RWPE2 (cell line): Measurements from ENCODE around the gene ANAPC15.

ENCODE experiments used
- ATAC-seq: fragments of 200-7000 bp; cut with Tn5 transposase; 3 replicates; pipeline ENCODE4 v1.9.1; 2021; ENCODE audit warnings: low read depth
- DNase-seq: peaks from one replicate; pipeline ENCODE4 v3.0.0-alpha.2; 2020; ENCODE audit warnings: low spot score
- H3K27ac ChIP-seq: fragments of 450-650 bp; 2 replicates; pipeline ENCODE4 v1.5.1; 2017; ENCODE audit warnings: mild to moderate bottlenecking; ENCODE audit not compliant: poor library complexity, severe bottlenecking
- H3K27me3 ChIP-seq: fragments of 250-450 bp; sonication (Bioruptor Pico); 2 replicates; pipeline ENCODE4 v1.5.1; 2021; ENCODE audit warnings: mild to moderate bottlenecking, moderate library complexity; ENCODE audit not compliant: insufficient read depth, poor library complexity, severe bottlenecking
- H3K36me3 ChIP-seq: fragments of 250-450 bp; sonication (Bioruptor Pico); 2 replicates; pipeline ENCODE4 v1.5.1; 2020; ENCODE audit warnings: low read depth, mild to moderate bottlenecking, moderate library complexity
- H3K4me1 ChIP-seq: fragments of 250-450 bp; sonication (Bioruptor Pico); 2 replicates; pipeline ENCODE4 v1.5.1; 2021; ENCODE audit warnings: mild to moderate bottlenecking, moderate library complexity; ENCODE audit not compliant: insufficient read depth, poor library complexity, severe bottlenecking
- H3K4me3 ChIP-seq: fragments of 250-450 bp; sonication (Bioruptor Pico); 2 replicates; pipeline ENCODE4 v1.5.1; 2021; ENCODE audit warnings: mild to moderate bottlenecking, moderate library complexity; ENCODE audit not compliant: severe bottlenecking
- H3K9me3 ChIP-seq: fragments of 250-450 bp; sonication (Bioruptor Pico); 2 replicates; pipeline ENCODE4 v1.5.1; 2021; ENCODE audit warnings: mild to moderate bottlenecking, moderate library complexity; ENCODE audit not compliant: severe bottlenecking
- TF ChIP-seq, protein P1 (sequence below): fragments of 450-650 bp; IDR thresholded peaks from one replicate; pipeline ENCODE4 v1.5.1; 2017; ENCODE audit warnings: mild to moderate bottlenecking, moderate library complexity; ENCODE audit not compliant: poor library complexity, severe bottlenecking

ANAPC15 gene

DNA sequence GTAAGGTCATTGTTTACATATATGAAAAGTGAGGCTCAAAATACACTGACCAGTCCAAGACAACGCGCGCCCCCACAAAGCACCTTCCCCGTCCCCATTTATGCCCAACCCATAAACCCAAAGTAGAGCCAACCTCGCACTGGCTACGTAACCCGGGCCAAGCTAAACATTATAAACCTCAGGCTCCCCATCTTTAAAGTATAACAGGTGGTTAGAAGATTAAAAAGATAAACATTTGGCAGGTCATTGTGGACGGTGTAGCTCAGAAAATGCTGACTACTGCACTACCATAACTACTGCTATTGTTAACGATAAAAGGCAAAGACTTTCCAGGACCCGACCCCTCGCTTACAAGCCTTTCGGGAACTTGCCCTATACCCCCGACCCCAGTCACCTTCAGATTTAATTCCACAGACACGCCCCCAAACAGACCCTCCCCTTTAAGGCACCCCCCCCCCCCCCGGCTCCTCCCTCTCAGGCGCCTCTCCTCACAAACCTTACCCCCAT lies 32.6 kb downstream of the ANAPC15 start:
- no peak for DNase-seq
- H3K36me3 ChIP-seq, result peaks cover 23% of the 10 kb centered on the region
- H3K4me1 ChIP-seq, result peaks cover 25% of the 10 kb centered on the region
- ATAC-seq, result no peak; the same call in 2 of the 3 replicates
- TF ChIP-seq, protein P1, sequence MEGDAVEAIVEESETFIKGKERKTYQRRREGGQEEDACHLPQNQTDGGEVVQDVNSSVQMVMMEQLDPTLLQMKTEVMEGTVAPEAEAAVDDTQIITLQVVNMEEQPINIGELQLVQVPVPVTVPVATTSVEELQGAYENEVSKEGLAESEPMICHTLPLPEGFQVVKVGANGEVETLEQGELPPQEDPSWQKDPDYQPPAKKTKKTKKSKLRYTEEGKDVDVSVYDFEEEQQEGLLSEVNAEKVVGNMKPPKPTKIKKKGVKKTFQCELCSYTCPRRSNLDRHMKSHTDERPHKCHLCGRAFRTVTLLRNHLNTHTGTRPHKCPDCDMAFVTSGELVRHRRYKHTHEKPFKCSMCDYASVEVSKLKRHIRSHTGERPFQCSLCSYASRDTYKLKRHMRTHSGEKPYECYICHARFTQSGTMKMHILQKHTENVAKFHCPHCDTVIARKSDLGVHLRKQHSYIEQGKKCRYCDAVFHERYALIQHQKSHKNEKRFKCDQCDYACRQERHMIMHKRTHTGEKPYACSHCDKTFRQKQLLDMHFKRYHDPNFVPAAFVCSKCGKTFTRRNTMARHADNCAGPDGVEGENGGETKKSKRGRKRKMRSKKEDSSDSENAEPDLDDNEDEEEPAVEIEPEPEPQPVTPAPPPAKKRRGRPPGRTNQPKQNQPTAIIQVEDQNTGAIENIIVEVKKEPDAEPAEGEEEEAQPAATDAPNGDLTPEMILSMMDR, result no peak
- H3K27me3 ChIP-seq, result no peaks in the 10 kb centered on the region
- peak overlapping the region; percentile 56 for H3K4me3 ChIP-seq
- no peaks in the 10 kb centered on the region for H3K9me3 ChIP-seq
- H3K27ac ChIP-seq, result peak overlapping the region; percentile 68

DNA sequence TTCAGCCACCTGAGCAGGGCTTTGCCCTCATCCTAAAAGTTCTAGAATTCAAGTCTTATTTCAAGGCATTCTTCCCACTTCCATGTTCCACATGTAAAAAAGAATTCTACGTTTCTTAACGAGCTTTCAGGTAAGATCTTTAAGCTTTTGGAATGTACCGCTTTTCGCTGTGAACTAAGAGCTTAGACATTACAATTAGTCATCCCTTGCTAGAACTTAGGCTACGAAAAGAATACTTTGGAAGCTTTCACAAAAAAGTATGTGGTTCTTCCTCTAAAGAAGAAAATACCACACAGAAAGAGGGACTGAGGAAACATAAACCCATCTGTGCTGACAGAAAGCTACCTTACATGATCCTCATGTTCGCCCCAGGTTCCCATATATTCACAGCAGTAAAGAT lies 34.0 kb downstream of the ANAPC15 start:
- Histone ChIP-seq H3K9me3 (no peaks in the 10 kb centered on the region), H3K4me3 (peak overlapping the region; percentile 56), H3K4me1 (peaks cover 12% of the 10 kb centered on the region), H3K27me3 (no peaks in the 10 kb centered on the region), H3K27ac (peak overlapping the region; percentile 68), H3K36me3 (peaks cover 30% of the 10 kb centered on the region)
- no peak for ATAC-seq
- TF ChIP-seq, protein P1, result no peak
- DNase-seq, result no peak

DNA sequence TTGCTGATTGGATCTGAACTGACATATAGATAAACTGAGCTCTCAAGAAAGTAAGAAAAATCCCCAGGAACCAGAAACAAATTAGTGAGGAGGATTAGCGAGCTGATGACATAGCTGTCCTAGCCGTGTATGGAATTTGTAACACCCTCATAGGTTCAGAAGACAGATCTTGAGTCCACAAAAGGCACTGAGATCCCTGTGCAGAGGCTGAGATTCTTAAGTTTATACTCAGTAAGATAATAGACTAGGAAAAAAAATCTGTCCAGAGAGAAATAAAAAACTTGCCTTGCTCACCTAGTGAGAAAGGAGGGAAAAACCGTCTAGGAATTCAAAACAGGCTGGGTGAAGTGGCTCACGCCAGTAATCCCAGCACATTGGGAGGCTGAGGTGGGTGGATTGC lies 36.7 kb downstream of the ANAPC15 start:
- no peak for DNase-seq
- peaks cover 32% of the 10 kb centered on the region for H3K4me1 ChIP-seq
- peaks cover 33% of the 10 kb centered on the region for H3K36me3 ChIP-seq
- peak overlapping the region; percentile 6 for H3K27ac ChIP-seq
- no peak for ATAC-seq
- H3K9me3 ChIP-seq, result no peaks in the 10 kb centered on the region
- no peaks in the 10 kb centered on the region for H3K27me3 ChIP-seq
- H3K4me3 ChIP-seq, result no peak overlapping the region
- TF ChIP-seq, protein P1, result no peak

DNA sequence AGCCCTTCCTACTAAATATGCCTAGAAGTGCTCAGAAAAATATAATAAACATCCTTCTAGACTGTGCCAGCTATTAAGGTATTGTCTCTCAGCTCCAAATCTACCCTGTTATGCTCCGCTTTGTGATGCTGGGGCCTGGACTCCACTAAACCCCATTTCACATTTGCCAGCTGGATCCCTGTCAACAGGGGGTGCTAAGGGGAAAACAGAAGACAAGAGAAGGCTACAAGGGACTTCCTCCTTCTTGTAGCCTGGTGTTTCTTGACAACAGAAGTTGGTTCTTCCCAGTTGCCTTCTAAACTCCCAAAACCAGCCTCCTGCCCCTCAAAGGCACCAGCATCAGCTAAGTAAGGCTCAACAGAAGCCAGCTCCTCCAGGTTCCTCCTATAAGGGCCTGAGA lies 37.4 kb downstream of the ANAPC15 start:
- no peak for ATAC-seq

DNA sequence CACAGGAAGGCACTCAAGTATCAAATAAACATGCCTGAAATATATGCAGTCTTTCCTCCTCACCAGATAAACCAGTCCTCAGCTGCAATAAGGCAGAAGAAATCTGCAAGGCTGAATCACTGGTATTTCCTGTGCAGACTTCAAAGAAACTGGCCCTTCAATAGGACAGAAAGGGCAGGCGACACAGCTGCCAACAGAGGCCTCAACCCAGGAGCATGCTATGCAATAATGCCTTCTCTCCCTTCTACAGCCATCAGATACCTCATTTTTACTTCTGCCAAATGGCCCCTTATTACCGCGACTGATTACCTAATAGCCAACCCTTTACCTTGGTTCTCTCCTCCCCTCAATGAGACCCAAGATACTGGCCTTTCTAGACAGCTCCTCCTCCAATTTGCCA lies 40.1 kb downstream of the ANAPC15 start:
- ATAC-seq, result peak; percentile 77
- no peak overlapping the region for H3K4me3 ChIP-seq
- TF ChIP-seq, protein P1, result no peak

More for the DNA sequence above, 37.4 kb downstream of the ANAPC15 start:
- Histone ChIP-seq H3K4me3 (no peak overlapping the region), H3K4me1 (peaks cover 39% of the 10 kb centered on the region), H3K36me3 (peaks cover 33% of the 10 kb centered on the region), H3K9me3 (no peaks in the 10 kb centered on the region), H3K27me3 (no peaks in the 10 kb centered on the region), H3K27ac (peak overlapping the region; percentile 6)
- DNase-seq, result no peak
- TF ChIP-seq, protein P1, result peak; percentile 10

More for the DNA sequence above, 40.1 kb downstream of the ANAPC15 start:
- no peak for DNase-seq
- H3K4me1 ChIP-seq, result peaks cover 40% of the 10 kb centered on the region
- peaks cover 55% of the 10 kb centered on the region for H3K36me3 ChIP-seq
- H3K9me3 ChIP-seq, result no peaks in the 10 kb centered on the region
- peak overlapping the region; percentile 89 for H3K27ac ChIP-seq
- H3K27me3 ChIP-seq, result no peaks in the 10 kb centered on the region
